Glomerular visceral epithelial cell (primary cell): ENCODE measurements around the gene GCK.

Experiments used
- DNase-seq: peaks from one replicate; pipeline ENCODE4 v3.0.0-alpha.2; 2016; ENCODE audit errors: extremely low spot score

The GCK gene

DNA sequence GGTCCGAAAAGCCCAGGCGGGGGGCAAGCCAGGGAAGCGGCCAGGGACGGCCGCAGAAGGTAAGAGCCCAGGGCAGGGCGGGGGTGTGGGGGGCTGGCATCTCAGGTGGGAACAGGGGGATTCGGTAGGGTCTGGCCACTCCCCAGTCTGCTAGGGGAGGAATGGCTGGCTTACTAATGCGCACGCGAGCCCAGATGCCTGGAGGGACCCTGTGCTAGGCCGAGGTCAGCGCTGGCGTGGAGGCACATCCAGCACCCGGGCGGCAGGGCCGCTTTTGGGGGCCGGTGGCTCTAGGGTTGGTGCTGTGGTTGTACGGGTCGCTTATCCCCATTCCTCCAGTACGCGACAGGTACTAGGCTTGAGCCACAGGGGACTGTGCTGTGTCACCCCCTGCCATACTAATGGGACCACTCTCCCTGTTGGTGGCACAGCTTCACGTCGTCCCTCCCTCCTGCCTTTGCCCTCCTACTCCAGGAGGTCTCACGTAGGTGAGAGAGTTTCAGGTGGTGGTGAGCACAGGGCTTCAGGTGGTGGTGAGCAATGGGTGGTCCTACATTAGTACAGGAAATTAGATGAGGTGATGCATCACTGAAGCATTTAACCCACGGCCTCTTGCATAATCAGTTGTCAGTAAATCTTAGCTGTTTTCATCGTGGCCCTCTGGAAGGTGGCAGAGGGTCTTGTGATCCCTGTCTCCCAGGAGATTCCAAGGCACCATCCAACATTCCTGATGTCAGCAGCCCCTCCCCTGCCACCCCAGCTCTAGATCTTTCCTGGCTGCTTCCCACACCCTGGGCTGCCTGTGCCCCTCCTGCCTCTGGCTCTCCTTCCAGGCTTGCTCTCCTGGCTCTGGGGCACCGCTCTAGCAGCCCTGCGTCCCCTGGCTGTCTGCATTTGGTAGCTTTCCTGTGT lies 84.1 kb downstream of the GCK start:
- peak; percentile 77 for DNase-seq

DNA sequence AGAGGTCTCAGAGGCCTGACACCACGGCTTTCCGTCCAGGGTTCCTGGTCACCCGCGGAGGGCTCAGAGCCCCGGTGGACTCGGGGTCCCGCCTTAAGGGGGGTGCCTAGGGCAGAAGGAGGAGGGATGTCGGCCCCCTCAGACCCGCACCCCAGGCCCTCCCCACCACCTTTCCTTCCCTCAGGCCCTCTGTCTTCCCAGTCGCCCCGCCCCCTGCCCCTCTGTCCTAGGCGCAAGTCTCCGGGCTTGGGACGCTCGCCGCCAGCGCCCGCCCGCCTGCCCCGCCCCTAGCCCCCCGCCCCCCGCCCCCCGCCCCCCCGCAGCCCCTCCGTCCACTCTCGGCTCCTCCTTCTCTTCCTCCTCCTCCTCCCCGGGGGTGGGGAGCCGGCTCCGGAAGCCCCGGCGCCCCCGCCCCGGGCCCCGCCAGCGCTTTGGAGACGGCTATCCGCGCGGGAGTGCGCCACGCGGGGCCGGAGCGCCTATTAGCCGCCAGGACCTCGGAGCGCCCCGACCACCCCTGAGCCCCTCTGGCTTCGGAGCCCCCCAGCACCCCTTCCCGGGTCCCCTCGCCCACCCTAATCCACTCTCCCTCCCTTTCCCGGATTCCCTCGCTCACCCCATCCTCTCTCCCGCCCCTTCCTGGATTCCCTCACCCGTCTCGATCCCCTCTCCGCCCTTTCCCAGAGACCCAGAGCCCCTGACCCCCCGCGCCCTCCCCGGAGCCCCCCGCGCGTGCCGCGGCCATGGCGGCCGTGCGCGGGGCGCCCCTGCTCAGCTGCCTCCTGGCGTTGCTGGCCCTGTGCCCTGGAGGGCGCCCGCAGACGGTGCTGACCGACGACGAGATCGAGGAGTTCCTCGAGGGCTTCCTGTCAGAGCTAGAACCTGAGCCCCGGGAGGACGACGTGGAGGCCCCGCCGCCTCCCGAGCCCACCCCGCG lies 85.0 kb downstream of the GCK start, which contains the start of gene AEBP1:
AEBP1 (plus strand) TSS at position 423 of the 937 bp plus-strand sequence; CDS start at position 744, 321 bp downstream.
- no peak for DNase-seq

DNA sequence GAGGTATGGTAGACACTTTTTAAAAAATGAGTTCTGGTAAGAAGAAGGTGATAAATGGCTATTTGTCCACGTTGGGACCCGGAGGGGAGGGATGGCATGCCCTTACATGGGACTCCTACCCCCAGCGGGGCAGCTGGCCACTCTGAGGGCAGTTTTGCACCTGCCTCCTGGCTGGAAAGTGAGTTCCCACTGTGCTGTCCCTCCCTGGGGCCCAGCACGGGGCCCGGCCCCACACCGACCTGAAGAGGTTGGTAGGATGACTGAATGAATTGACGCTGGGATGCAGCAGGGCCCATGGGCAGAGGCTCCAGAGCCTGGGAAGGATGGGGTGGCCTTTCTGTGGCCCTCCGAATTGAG lies 85.7 kb downstream of the GCK start:
- no peak for DNase-seq

GRCh38 chr7:44102846-44103565 lies 86.2 kb downstream of the GCK start:
- DNase-seq: no peak

GRCh38 chr7:44101966-44102845 lies 87.0 kb downstream of the GCK start:
- peak; percentile 37 for DNase-seq

- no peak for DNase-seq
These were observed 87.8 kb downstream of the GCK start for GRCh38 chr7:44101303-44101965.

- peak; percentile 95 for DNase-seq
These were observed 88.6 kb downstream of the GCK start for GRCh38 chr7:44100458-44101302.

DNA sequence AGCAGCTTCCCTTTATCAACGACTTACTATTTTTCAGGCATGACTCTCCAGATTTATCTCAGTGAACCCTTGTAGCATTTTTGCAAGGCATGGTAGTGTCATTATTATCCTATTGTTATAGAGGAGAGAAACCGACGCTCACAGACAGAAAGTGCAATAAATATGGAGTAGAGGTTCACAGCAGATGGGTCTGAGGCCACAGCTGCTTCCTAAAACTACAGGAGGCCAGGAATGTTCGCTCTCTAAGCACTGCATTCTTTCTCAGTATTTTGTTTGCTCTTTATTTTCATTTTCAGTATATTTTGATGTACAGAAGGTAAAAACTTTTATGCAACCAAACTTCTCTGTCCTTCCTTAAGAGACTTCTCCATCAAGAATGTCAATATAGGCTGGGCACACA lies 89.6 kb downstream of the GCK start:
- DNase-seq: no peak

DNA sequence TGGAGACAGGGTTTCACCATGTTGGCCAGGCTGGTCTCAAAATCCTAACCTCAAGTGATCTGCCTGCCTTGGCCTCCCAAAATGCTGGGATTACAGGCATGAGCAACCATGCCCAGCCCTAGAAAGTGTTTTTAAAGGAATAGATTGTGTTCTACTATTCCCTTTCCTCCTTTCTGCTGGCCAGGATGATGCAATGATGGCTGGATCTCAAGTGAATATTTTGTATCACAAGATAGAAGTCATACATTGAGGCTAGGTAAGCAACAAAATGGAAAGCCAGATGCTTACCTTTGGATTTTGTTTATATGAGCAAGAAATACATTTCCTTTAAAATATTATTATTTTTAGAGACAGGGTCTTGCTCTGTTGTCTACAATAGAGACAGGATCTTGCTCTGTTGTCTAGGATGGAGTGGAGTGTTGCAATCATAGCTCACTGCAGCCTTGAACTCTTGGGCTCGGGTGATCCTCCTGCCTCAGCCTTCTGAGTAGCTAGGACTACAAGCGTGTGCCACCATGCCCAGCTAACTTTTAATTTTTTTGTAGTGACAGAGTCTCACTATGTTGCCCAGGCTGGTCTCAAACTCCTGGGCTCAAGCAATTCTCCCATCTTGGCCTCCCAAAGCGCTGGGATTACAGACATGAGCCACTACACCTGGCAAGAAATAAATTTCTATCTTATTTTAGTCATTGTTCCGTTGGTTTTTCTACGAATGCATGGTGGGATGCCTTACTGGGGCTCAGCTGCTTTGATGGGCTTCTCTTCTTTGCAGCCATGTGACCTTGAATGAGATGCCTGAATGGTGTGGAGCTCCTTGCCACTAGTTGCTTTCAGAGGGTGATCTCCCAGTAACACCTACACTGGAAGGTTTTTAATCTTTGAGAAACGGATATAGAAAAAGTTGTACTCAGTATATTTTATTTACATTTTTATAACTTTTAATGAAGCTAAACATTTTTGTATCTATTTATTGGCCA lies 90.9 kb downstream of the GCK start:
- DNase-seq: no peak

GRCh38 chr7:44097064-44097932 lies 91.9 kb downstream of the GCK start:
- no peak for DNase-seq

DNA sequence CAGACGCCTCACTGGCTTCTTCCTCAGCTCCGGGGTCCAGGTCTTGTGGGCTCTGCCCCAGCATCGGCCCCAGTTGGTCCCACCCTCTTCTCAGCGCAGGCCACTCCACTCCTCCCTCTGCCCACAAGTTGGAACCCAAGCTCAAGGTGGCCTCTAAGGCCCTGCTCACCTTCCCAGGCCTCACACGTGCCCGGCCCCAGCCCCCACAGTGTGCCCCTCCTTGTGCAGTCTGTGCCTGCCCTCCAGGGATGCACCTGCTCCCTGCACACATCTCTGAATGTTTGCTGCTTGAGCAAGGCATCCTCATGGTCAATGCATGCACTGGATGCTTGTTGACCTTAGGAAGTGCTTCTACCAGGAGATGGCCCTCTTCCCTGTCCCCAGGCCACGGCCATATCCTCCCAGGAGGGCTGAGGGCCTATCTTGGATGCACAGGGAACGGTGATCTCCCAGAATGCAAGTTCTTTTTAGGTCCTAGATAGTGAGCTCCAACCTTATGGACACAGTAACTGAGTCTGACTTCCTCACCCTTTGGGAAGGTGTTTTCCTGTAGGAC lies 92.8 kb downstream of the GCK start:
- DNase-seq: no peak

DNA sequence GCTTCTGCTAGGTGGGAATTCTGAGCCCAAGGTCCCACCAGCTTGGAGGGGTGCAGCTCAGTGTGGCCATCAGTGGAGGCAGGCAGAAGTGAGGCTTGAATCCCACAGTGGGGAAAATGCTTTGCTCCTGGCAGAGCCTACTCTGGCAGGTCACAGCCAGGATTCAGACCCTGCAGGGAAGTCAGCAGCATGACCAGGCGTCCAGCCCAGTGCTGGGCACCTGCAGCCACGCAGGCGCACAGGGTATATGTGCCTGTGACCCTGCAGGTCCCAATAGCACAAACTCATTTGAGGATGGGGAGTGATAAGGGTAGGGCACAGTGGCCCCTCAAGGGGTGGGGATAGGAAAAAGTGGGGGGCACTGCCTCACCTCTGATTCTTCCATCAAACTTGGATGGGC lies 93.5 kb downstream of the GCK start:
- no peak for DNase-seq

DNA sequence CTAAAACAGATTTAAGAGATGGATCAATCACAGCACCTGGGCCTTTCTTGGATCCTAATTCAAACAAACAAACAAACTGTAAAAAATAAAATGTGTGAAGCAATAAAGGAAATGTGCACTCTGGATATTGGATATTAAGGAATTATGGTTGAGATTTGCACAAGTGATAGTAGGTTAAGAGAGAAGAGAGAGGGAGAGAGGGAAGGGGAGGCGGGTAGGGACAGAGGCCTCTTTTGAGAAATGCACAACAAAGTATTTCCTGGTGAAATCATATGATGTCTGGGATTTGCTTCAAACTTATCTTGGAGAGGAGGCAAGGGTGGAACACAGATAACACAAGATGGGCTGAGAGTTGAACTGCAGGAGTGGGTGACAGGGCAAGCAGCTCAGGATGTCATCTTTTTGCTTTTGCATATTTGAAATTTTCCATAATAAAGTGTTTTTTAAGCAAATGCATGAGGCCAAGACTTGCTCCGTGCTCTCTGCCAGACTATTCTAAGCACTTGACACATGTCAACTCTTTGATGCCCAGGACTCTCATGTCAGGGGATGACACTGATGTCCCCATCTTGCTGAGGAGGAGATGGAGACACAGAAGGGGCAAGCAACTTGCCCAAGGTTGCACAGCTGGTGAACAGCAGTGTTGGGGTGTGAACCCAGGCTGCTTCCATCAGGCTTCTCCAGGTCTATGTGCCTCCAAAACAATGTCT lies 94.2 kb downstream of the GCK start:
- DNase-seq: no peak

- no peak for DNase-seq
These were observed 94.9 kb downstream of the GCK start for GRCh38 chr7:44094365-44094764.
